GM21381 (cell line): ENCODE measurements around the gene GLE1.

Experiments used
- ATAC-seq: cut with Tn5 transposase; IDR thresholded peaks from one replicate; pipeline ENCODE4 v1.9.1; 2021; ENCODE audit warnings: mild to moderate bottlenecking, moderate library complexity; ENCODE audit not compliant: unreplicated experiment

Gene GLE1

DNA sequence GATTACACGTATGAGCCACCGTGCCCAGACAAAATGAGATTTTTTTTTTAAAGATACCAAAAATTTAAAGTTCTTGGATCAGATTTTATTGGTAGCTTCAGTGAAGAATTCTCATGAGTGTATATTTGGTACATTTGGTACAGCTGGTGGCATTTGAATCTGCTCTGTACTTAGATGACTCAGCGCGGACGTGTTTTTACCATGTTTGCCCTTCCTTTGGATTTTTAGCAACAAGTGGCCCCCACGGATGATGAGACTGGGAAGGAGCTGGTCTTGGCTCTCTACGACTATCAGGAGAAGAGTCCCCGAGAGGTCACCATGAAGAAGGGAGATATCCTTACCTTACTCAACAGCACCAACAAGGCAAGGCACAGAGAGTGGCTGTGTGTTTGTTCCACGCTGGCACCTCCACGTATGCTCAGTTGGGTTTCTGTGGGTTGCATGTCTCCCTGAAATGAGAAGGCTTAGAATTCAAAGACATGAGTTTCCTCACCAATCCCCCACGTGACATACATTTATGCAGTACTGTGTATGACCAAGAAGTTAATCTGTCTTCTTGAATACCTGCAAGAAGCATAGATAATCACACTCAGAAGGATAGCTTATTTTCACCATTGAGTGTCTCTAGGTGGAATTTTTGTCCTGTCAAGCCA lies 84.2 kb downstream of the GLE1 start:
- no peak for ATAC-seq
